Heart left ventricle (tissue), 16 donors: ENCODE results near the gene LIN9. TPM values are rescaled to one million over a fixed set of nuclear protein-coding genes. Genes with fewer than 3 reads are reported as not detected.

Source experiments
- ATAC-seq, 4 donors: fragments of 200-7000 bp; cut with Tn5 transposase; one replicate each; pipeline ENCODE4 v1.9.1; 2020 to 2022; ENCODE audit warnings: moderate library complexity in 4 of 4, mild to moderate bottlenecking in 3 of 4, moderate number of reproducible peaks in 1 of 4
- DNase-seq, 5 donors: peaks; one replicate each; pipeline ENCODE4 v3.0.0-alpha.2; 2020
- H3K27ac ChIP-seq, 12 donors: fragments of 200-600 bp; sonication (generic) in 4 of 12; one replicate each; pipeline versions ENCODE4 v1.5.0 to v1.8.0; 2016 to 2022; ENCODE audit warnings: mild to moderate bottlenecking in 2 of 12
- H3K27me3 ChIP-seq, 9 donors: fragments of 200-600 bp; sonication (generic) in 2 of 9; one replicate each; pipeline versions ENCODE4 v1.5.1 to v1.8.0; 2016 to 2022; ENCODE audit warnings: mild to moderate bottlenecking in 3 of 9
- H3K36me3 ChIP-seq, 9 donors: fragments of 200-600 bp; sonication (generic) in 2 of 9; one replicate each; pipeline versions ENCODE4 v1.5.0 to v1.8.0; 2018 to 2022; ENCODE audit warnings: mild to moderate bottlenecking in 2 of 9
- H3K4me1 ChIP-seq, 12 donors: fragments of 200-600 bp; sonication (generic) in 4 of 12; one replicate each; pipeline versions ENCODE4 v1.5.0 to v1.8.0; 2016 to 2022; ENCODE audit warnings: mild to moderate bottlenecking in 3 of 12
- H3K4me3 ChIP-seq, 12 donors: fragments of 200-600 bp; sonication (generic) in 4 of 12; one replicate each; pipeline versions ENCODE4 v1.5.0 to v1.8.0; 2017 to 2022; ENCODE audit warnings: mild to moderate bottlenecking in 9 of 12, moderate library complexity in 4 of 12
- H3K9me3 ChIP-seq, 12 donors: fragments of 200-600 bp; sonication (generic) in 4 of 12; one replicate each; pipeline versions ENCODE4 v1.5.0 to v1.8.0; 2016 to 2022; ENCODE audit warnings: mild to moderate bottlenecking in 1 of 12
- CTCF ChIP-seq, 12 donors: fragments of 200-600 bp; sonication (generic) in 4 of 12; IDR thresholded peaks; one replicate each; pipeline versions ENCODE4 v1.5.0 to v1.8.0; 2018 to 2022; ENCODE audit warnings: antibody characterized with exemption in 12 of 12, mild to moderate bottlenecking in 5 of 12
- POLR2A ChIP-seq, 2 donors: fragments of 450-650 bp; IDR thresholded peaks; one replicate each; pipeline ENCODE4 v1.6.1; 2017; ENCODE audit warnings: antibody characterized with exemption in 2 of 2, mild to moderate bottlenecking in 2 of 2, moderate library complexity in 2 of 2
- WGBS, 4 donors: extraction: QIAGEN DNeasy Blood & Tissue Kit in 2 of 4; methylation state at CpG; one replicate each; pipeline versions ENCODE4 v1.1.5 to v1.1.7; 2013 to 2018; 5-methylcytosine and 5-hydroxymethylcytosine counted together
- intact Hi-C, 10 donors: fragments of 100-400 bp; cut with DNase I; formaldehyde crosslinking; loops; one replicate each; pipeline versions ENCODE4 v1.11.1 to v1.14.2; 2022
- polyA plus RNA-seq, 2 donors: library from polyadenylated mRNA; stranded (reverse); fragments of 200-250 nt; gene quantifications; one replicate each; pipeline ENCODE4 v1.2.3, GENCODE V29; 2013
- total RNA-seq, 9 donors: library from RNA; depleted of rRNA in 2 of 9; stranded (reverse); fragments of >200 nt in 2 of 9; fragmentation: NEBNext Ultra II Directional in 3 of 9; extraction: Animal tissue kit (Norgen Biotek cat#: 25700) in 3 of 9; gene quantifications; one replicate each; pipeline versions ENCODE4 v1.1.0 to v1.2.4, GENCODE V29; 2016 to 2023
- donor health status: ischemic (EF 13 %, LVEDD 7.1; RV severe dilation, severe dysfunction).
- donor health status: healthy with polysubstance abuse.
- donor health status: DM: no; HTN: yes; CAD: no.
- donor health status: DM: no; HTN: no; CAD: no.
- donor health status: ischemic (EF 25% LVEDD 6.9; RV normal size, moderate dysfunction).
- donor health status: ischemic (EF 25% LVEDD 5.7; RV mildly dilated, moderate dysfunction).
- donor health status: healthy.
- donor health status: DM: yes; HTN: yes; CAD: no.
- donor health status: ischemic (EF 35%, LVEDD 5.7; RV mildly dilated, moderate dysfunction).
- donor health status: nonischemic (EF 11% LVEDD 7.7; RV severe dilation, severe dysfunction).
- donor health status: DM: yes; HTN: yes; CAD: no.
- donor health status: PGD.
- donor health status: ischemic (EF 29% LVEDD 5.4; RV normal size, mild dysfunction).
- donor health status: nonischemic (EF 23%, LVEDD 6.1; RV moderate dilation, normal function).

The LIN9 gene
- total and polyA plus RNA-seq, 11 donors, result 10.9 to 21.0 (median 17.7) TPM

- H3K4me3 ChIP-seq, result no peak overlapping the region
- ATAC-seq (no peak), DNase-seq (no peak)
- TF ChIP-seq CTCF (IDR thresholded peaks at IDR 0.05) (no peak), POLR2A (IDR thresholded peaks at IDR 0.05) (no peak)
- no peaks in the 10 kb centered on the region for H3K4me1 ChIP-seq
- peaks cover 0 to 8% (median 0%) of the 10 kb centered on the region in 9 donors for H3K27me3 ChIP-seq
- H3K36me3 ChIP-seq, result no peaks in the 10 kb centered on the region
- intact Hi-C loops, result no loop called here
- no peak overlapping the region for H3K27ac ChIP-seq
- 94 to 95% (median 94%) methylated on average over 5 of the region's 5 CpGs for WGBS, 4 donors
- H3K9me3 ChIP-seq, result no peaks in the 10 kb centered on the region
These were observed 9.5 kb upstream of the LIN9 start for GRCh38 chr1:226318471-226318870.

GRCh38 chr1:226314055-226314454, 5.1 kb upstream of the LIN9 start:
- Histone ChIP-seq H3K4me3 (no peak overlapping the region), H3K27ac (no peak overlapping the region), H3K4me1 (peaks cover 0 to 10% (median 4%) of the 10 kb centered on the region in 12 donors), H3K27me3 (no peaks in the 10 kb centered on the region), H3K9me3 (no peaks in the 10 kb centered on the region), H3K36me3 (no peaks in the 10 kb centered on the region)
- TF ChIP-seq CTCF (IDR thresholded peaks at IDR 0.05) (no peak), POLR2A (IDR thresholded peaks at IDR 0.05) (no peak)
- intact Hi-C loops, result loop anchor here in 1 of 10 donors (5.0 kb wide), 1 partner anchor 38 kb away; no protein-coding TSS in a partner anchor
- DNase-seq (no peak), ATAC-seq (no peak)

GRCh38 chr1:226312065-226312464, 3.1 kb upstream of the LIN9 start:
- no peak for ATAC-seq
- H3K4me3 ChIP-seq, result no peak overlapping the region
- no peak overlapping the region for H3K27ac ChIP-seq
- WGBS, 4 donors, result 94 to 98% (median 96%) methylated on average over 2 of the region's 2 CpGs
- peaks cover 0 to 20% (median 10%) of the 10 kb centered on the region in 12 donors for H3K4me1 ChIP-seq
- intact Hi-C loops, result loop anchor here in 1 of 10 donors (5.0 kb wide), 1 partner anchor 40 kb away; no protein-coding TSS in a partner anchor
- TF ChIP-seq CTCF (IDR thresholded peaks at IDR 0.05), result no peak
- TF ChIP-seq POLR2A (IDR thresholded peaks at IDR 0.05), result no peak
- no peaks in the 10 kb centered on the region for H3K36me3 ChIP-seq
- no peak for DNase-seq
- H3K9me3 ChIP-seq, result no peaks in the 10 kb centered on the region
- H3K27me3 ChIP-seq, result no peaks in the 10 kb centered on the region

- ATAC-seq, result no peak
- TF ChIP-seq POLR2A (IDR thresholded peaks at IDR 0.05), result no peak
- no peak for TF ChIP-seq CTCF (IDR thresholded peaks at IDR 0.05)
- Histone ChIP-seq H3K36me3 (no peaks in the 10 kb centered on the region), H3K9me3 (no peaks in the 10 kb centered on the region), H3K27ac (no peak overlapping the region), H3K4me1 (peaks cover 0 to 22% (median 10%) of the 10 kb centered on the region in 12 donors), H3K27me3 (no peaks in the 10 kb centered on the region), H3K4me3 (no peak overlapping the region)
- WGBS, 4 donors, result 95 to 98% (median 96%) methylated on average over 7 of the region's 7 CpGs
- no peak for DNase-seq
- intact Hi-C loops, result loop anchor here in 1 of 10 donors (5.0 kb wide), 1 partner anchor 41 kb away; no protein-coding TSS in a partner anchor
These were observed 2.4 kb upstream of the LIN9 start for GRCh38 chr1:226311376-226311775.
